Measurements from ENCODE around the gene AKAP9. TPM values are rescaled to one million over a fixed set of nuclear protein-coding genes. Genes with fewer than 3 reads are reported as not detected.

The AKAP9 gene
- total and polyA plus RNA-seq, 3 donors from 2014 or later, result 6.7 to 69.0 (median 67.3) TPM

DNA sequence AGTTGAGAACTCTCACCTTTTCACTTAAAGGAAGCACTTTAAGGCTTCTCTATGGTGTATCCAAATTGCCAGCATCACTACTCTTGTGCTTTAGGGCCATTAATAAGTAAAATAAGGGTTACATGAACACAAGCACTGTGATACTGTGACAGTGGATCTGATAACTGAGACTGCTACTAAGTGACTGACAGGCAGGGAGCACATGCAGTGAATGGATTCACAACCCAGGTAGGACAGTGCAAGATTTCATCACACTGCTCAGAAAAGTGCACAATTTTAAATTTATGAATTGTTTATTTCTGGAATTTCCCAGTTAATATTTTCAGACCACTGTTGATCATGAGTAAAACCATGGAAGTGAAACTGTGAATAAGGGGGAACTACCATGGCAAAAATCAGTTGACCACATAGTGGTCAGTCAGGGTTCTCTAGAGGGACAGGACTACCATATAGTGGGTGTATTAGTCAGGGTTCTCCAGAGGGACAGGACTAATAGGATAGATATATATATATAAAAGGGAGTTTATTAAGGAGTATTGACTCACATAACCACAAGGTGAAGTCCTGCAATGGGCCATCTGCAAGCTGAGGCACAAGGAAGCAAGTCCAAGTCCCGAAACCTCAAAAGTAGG lies 214.6 kb downstream of the AKAP9 start:
- Histone ChIP-seq H3K36me3 (ENCODE audit: low read depth, missing control alignments) (no peaks in the 10 kb centered on the region), H3K27ac (no peak overlapping the region), H3K27me3 (no peaks in the 10 kb centered on the region), H3K9me3 (no peaks in the 10 kb centered on the region), H3K4me3 (no peak overlapping the region), H3K4me1 (no peaks in the 10 kb centered on the region)
- 93 to 96% methylated on average over 1 of the region's 1 CpG for WGBS, 2 donors
- intact Hi-C loops (cut with DNase I; ENCODE audit: low total_unique reads), result no loop called here
- no peak for DNase-seq
- TF ChIP-seq, protein P1, sequence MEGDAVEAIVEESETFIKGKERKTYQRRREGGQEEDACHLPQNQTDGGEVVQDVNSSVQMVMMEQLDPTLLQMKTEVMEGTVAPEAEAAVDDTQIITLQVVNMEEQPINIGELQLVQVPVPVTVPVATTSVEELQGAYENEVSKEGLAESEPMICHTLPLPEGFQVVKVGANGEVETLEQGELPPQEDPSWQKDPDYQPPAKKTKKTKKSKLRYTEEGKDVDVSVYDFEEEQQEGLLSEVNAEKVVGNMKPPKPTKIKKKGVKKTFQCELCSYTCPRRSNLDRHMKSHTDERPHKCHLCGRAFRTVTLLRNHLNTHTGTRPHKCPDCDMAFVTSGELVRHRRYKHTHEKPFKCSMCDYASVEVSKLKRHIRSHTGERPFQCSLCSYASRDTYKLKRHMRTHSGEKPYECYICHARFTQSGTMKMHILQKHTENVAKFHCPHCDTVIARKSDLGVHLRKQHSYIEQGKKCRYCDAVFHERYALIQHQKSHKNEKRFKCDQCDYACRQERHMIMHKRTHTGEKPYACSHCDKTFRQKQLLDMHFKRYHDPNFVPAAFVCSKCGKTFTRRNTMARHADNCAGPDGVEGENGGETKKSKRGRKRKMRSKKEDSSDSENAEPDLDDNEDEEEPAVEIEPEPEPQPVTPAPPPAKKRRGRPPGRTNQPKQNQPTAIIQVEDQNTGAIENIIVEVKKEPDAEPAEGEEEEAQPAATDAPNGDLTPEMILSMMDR (IDR thresholded peaks at IDR 0.05), result no peak
- no peak for TF ChIP-seq POLR2A (IDR thresholded peaks at IDR 0.05)

DNA sequence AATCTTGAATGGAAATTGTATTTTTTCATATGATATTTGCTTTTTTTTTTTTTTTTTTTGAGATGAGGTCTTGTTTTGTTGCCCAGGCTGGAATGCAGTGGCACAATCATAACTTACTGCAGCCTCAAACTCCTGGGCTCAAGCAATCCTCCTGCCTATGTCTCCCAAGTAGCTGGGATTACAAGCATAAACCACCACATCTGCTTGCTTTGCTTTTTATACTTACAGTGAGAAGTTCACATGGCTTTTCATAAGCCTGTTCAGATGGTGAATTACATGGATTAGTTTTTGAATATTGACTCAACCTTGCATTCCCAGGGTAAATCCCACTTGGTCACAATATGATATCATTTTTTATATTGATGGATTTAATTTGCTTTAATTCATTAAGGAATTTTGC lies 216.3 kb downstream of the AKAP9 start:
- no peak overlapping the region for H3K27ac ChIP-seq
- no peak for TF ChIP-seq POLR2A (IDR thresholded peaks at IDR 0.05)
- TF ChIP-seq, protein P1 (IDR thresholded peaks at IDR 0.05), result no peak
- no peak overlapping the region for H3K4me3 ChIP-seq
- no peak for DNase-seq
- no peaks in the 10 kb centered on the region for H3K4me1 ChIP-seq
- intact Hi-C loops (cut with DNase I; ENCODE audit: low total_unique reads), result no loop called here
- H3K36me3 ChIP-seq (ENCODE audit: low read depth, missing control alignments), result no peaks in the 10 kb centered on the region
- H3K27me3 ChIP-seq, result no peaks in the 10 kb centered on the region
- no peaks in the 10 kb centered on the region for H3K9me3 ChIP-seq

DNA sequence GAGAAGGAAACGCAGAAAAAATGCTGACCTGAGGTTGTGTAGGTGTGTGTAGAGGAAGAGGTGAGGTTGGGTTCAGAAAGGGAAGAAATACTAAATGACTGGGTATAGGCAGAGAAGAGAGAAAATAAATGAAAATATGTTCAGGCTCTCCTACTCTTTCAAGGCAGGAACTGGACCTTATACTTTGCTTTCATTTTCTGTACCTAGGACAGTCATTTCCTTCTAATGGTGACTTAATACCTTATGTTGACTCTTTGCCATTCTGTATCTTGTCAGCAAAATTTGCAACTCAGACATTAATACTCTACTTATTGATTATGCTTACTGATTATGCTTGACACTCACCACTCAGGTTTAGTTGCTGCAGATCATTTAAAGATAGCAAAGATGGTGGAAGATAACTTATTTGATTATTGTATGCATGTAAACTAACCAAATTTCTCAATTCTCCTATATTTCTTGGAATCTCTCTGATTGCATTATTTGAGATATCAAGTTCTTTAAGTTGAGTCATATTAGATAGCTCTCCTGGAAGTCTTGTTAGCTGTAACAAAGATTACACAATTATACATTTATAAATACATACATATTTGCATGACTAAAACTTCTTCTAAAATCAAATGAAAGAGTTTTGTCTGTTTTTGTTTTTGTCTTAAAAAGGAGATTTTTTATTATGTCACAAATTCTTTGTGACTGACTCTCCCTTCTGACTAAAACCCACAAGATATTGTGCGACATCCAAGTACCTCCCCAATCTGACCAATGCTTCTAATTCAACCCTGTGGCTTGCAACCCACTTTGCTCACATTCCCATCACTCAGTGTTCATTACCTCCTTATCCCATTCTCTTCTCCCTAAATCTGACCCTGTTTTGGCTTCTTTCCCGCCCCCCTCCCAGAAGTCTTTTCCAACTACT lies 218.3 kb downstream of the AKAP9 start:
- WGBS, 2 donors, result 92 to 95% methylated on average over 3 of the region's 3 CpGs
- no peaks in the 10 kb centered on the region for H3K27me3 ChIP-seq
- H3K36me3 ChIP-seq (ENCODE audit: low read depth, missing control alignments), result no peaks in the 10 kb centered on the region
- TF ChIP-seq, protein P1 (IDR thresholded peaks at IDR 0.05), result no peak
- TF ChIP-seq POLR2A (IDR thresholded peaks at IDR 0.05), result no peak
- no peaks in the 10 kb centered on the region for H3K4me1 ChIP-seq
- no peak overlapping the region for H3K27ac ChIP-seq
- intact Hi-C loops (cut with DNase I; ENCODE audit: low total_unique reads), result no loop called here
- DNase-seq, result no peak
- no peaks in the 10 kb centered on the region for H3K9me3 ChIP-seq
- H3K4me3 ChIP-seq, result no peak overlapping the region

Other genes with a start within 250 kb of the AKAP9 start
- 10 to 100 TPM in 1 of 2 donors, 1 to 10 TPM in 1; 10.0 to 18.7 TPM for gene MTERF1, start 60.2 kb upstream of the AKAP9 start, total RNA-seq
- gene MTERF1, start 60.2 kb upstream of the AKAP9 start, polyA plus RNA-seq (ENCODE audit: insufficient read depth, low read depth, low replicate concordance), result 7.6 TPM
- 100 to 1,000 TPM; 141 to 147 TPM for gene CYP51A1, start 193.6 kb downstream of the AKAP9 start, total RNA-seq
- gene CYP51A1, start 193.6 kb downstream of the AKAP9 start, polyA plus RNA-seq (ENCODE audit: insufficient read depth, low read depth, low replicate concordance), result 138 TPM
- gene LRRD1, start 238.3 kb downstream of the AKAP9 start, total RNA-seq, result 10 to 100 TPM in 1 of 2 donors, 1 to 10 TPM in 1; 7.7 to 14.8 TPM
- 8.7 TPM for gene LRRD1, start 238.3 kb downstream of the AKAP9 start, polyA plus RNA-seq (ENCODE audit: insufficient read depth, low read depth, low replicate concordance)